Adrenal gland (tissue), 12 donors: ENCODE data around the gene MCAM. TPM values are rescaled to one million over a fixed set of nuclear protein-coding genes. Genes with fewer than 3 reads are reported as not detected.
A peak's percentile ranks its signal among the peaks of the same experiment; 100 is the strongest.

Experiments
- DNase-seq, 7 donors: peaks; one replicate each; pipeline ENCODE4 v3.0.0-alpha.2; 2019 to 2020
- H3K27ac ChIP-seq, 5 donors: fragments of 200-600 bp; sonication (generic) in 4 of 5; 1 replicate in 3 of 5; 2 replicates in 2 of 5; pipeline versions ENCODE4 v1.5.1 to v1.8.0; 2016 to 2020; ENCODE audit warnings: mild to moderate bottlenecking in 1 of 5
- H3K27me3 ChIP-seq: fragments of 200-600 bp; 2 replicates; pipeline ENCODE4 v1.8.0; 2021
- H3K36me3 ChIP-seq, 2 donors: fragments of 200-600 bp; replicated peaks in 1 of 2; 1 replicate in 1 of 2; 2 replicates in 1 of 2; pipeline versions ENCODE4 v1.5.1 to v1.8.0; 2018 to 2022
- H3K4me1 ChIP-seq, 2 donors: fragments of 200-600 bp; replicated peaks in 1 of 2; 1 replicate in 1 of 2; 2 replicates in 1 of 2; pipeline versions ENCODE4 v1.5.1 to v1.8.0; 2018 to 2021
- H3K4me3 ChIP-seq, 4 donors: fragments of 200-600 bp; sonication (generic) in 3 of 4; one replicate each; pipeline ENCODE4 v1.5.1; 2016 to 2018
- H3K9me3 ChIP-seq, 3 donors: fragments of 200-600 bp; sonication (generic) in 1 of 3; replicated peaks in 1 of 3; 1 replicate in 2 of 3; 2 replicates in 1 of 3; pipeline versions ENCODE4 v1.5.1 to v1.8.0; 2016 to 2021
- CTCF ChIP-seq, 6 experiments: fragments of 450-650 bp in 4 of 6; fragments of 200-600 bp in 2 of 6; sonication (generic) in 1 of 6; IDR thresholded peaks; 1 replicate in 5 of 6; 2 replicates in 1 of 6; pipeline versions ENCODE4 v1.5.1 to v1.8.0; 2016 to 2021; ENCODE audit warnings: antibody characterized with exemption in 6 of 6, mild to moderate bottlenecking in 2 of 6, moderate library complexity in 1 of 6
- POLR2A ChIP-seq, 2 donors: fragments of 450-650 bp; IDR thresholded peaks; one replicate each; pipeline ENCODE4 v1.6.1; 2017; ENCODE audit warnings: antibody characterized with exemption in 2 of 2, mild to moderate bottlenecking in 2 of 2, moderate library complexity in 1 of 2
- WGBS, 4 donors: extraction: QIAGEN DNeasy Blood & Tissue Kit in 2 of 4; methylation state at CpG; one replicate each; pipeline versions ENCODE4 v1.1.5 to v1.1.7; 2013 to 2017; 5-methylcytosine and 5-hydroxymethylcytosine counted together
- intact Hi-C, 2 donors: fragments of 100-400 bp; cut with DNase I; formaldehyde crosslinking; loops; one replicate each; pipeline versions ENCODE4 v1.14.1 to v1.15.0; 2022 to 2023
- polyA plus RNA-seq, 3 donors: library from polyadenylated mRNA; stranded (reverse); fragments of 200-250 nt in 2 of 3; fragments of 350-450 nt in 1 of 3; fragmentation: Illumina TruSeq in 1 of 3; extraction: RNeasy Lipid Tissue Mini Kit (QIAGEN cat#74804) in 1 of 3; gene quantifications; one replicate each; pipeline ENCODE4 v1.2.3, GENCODE V29; 2013 to 2014
- total RNA-seq, 9 donors: library from RNA; depleted of rRNA in 4 of 9; stranded (reverse); fragments of >200 nt in 4 of 9; fragments of 120-200 nt in 1 of 9; fragmentation: NEBNext Ultra II Directional in 1 of 9; extraction: Animal tissue kit (Norgen Biotek cat#: 25700) in 1 of 9; gene quantifications; one replicate each; pipeline versions ENCODE4 v1.1.0 to v1.2.4, GENCODE V29; 2013 to 2023
- donor health status: healthy with polysubstance abuse.
- donor health status: Bipolar disorder and iron deficiency.
- donor health status: DM: yes; HTN: yes; CAD: no.
- donor health status: DM: no; HTN: no; CAD: no.
- donor health status: DM: no; HTN: no; CAD: no.
- donor health status: DM: yes; HTN: yes; CAD: no.

Gene MCAM
- total and polyA plus RNA-seq, 12 donors: 12.1 to 143 (median 32.1) TPM

GRCh38 chr11:119319136-119319699, 2.3 kb upstream of the MCAM start:
- intact Hi-C loops: no loop called here
- H3K4me3 ChIP-seq: no peak overlapping the region
- no peak for TF ChIP-seq CTCF (IDR thresholded peaks at IDR 0.05)
- TF ChIP-seq POLR2A (IDR thresholded peaks at IDR 0.05): no peak
- peak in 1 of 7 donors; percentile 47 for DNase-seq
- no peaks in the 10 kb centered on the region for H3K9me3 ChIP-seq
- peak overlapping the region in 3 of 5 donors; percentile 31 to 84 (median 68) for H3K27ac ChIP-seq
- H3K27me3 ChIP-seq: peaks cover 4% of the 10 kb centered on the region
- no peaks in the 10 kb centered on the region for H3K36me3 ChIP-seq
- H3K4me1 ChIP-seq: peaks cover 20 to 46% of the 10 kb centered on the region in 2 donors
- WGBS, 4 donors: 78 to 88% (median 81%) methylated on average over 7 to 8 of the region's 8 CpGs

GRCh38 chr11:119318240-119319135, 1.6 kb upstream of the MCAM start:
- H3K4me1 ChIP-seq: peaks cover 20 to 46% of the 10 kb centered on the region in 2 donors
- H3K9me3 ChIP-seq: no peaks in the 10 kb centered on the region
- peak in 6 of 7 donors; percentile 53 to 82 (median 67) for DNase-seq
- TF ChIP-seq CTCF (IDR thresholded peaks at IDR 0.05) (no peak), POLR2A (IDR thresholded peaks at IDR 0.05) (peak in 1 of 2 donors; percentile 27)
- H3K27ac ChIP-seq: peak overlapping the region in 2 of 5 donors; percentile 68 to 84
- intact Hi-C loops: no loop called here
- no peaks in the 10 kb centered on the region for H3K36me3 ChIP-seq
- peaks cover 4% of the 10 kb centered on the region for H3K27me3 ChIP-seq
- 62 to 72% (median 66%) methylated on average over 15 to 22 of the region's 22 CpGs for WGBS, 4 donors
- H3K4me3 ChIP-seq: no peak overlapping the region

- TF ChIP-seq CTCF (IDR thresholded peaks at IDR 0.05) (no peak), POLR2A (IDR thresholded peaks at IDR 0.05) (no peak)
- Histone ChIP-seq H3K9me3 (no peaks in the 10 kb centered on the region), H3K4me1 (peaks cover 20 to 46% of the 10 kb centered on the region in 2 donors), H3K27me3 (peaks cover 4% of the 10 kb centered on the region), H3K4me3 (peak overlapping the region in 1 of 4 donors; percentile 63), H3K27ac (peak overlapping the region in 2 of 5 donors; percentile 68 to 72), H3K36me3 (no peaks in the 10 kb centered on the region)
- WGBS, 4 donors: 75 to 83% (median 77%) methylated on average over 9 to 14 of the region's 14 CpGs
- intact Hi-C loops: no loop called here
- no peak for DNase-seq
Measured at GRCh38 chr11:119317592-119318239, 786 bp upstream of the MCAM start.
